Tibial artery (tissue), 4 donors: ENCODE data around the gene RP2.

Source experiments
- DNase-seq, 2 donors: peaks; one replicate each; pipeline ENCODE4 v3.0.0-alpha.2; 2019
- H3K27ac ChIP-seq, 2 donors: fragments of 200-600 bp; sonication (generic) in 1 of 2; 1 replicate in 1 of 2; 2 replicates in 1 of 2; pipeline ENCODE4 v1.5.1; 2018 to 2019; ENCODE audit warnings: mild to moderate bottlenecking in 1 of 2
- H3K27me3 ChIP-seq, 2 donors: fragments of 200-600 bp; sonication (generic) in 1 of 2; one replicate each; pipeline versions ENCODE4 v1.5.1 to v1.6.0; 2016 to 2019
- H3K36me3 ChIP-seq, 3 donors: fragments of 200-600 bp; sonication (generic) in 2 of 3; one replicate each; pipeline ENCODE4 v1.5.1; 2016 to 2019; ENCODE audit warnings: mild to moderate bottlenecking in 2 of 3
- H3K4me1 ChIP-seq, 4 donors: fragments of 200-600 bp; sonication (generic) in 2 of 4; 1 replicate in 3 of 4; 2 replicates in 1 of 4; pipeline ENCODE4 v1.5.1; 2016 to 2019
- H3K4me3 ChIP-seq, 2 donors: fragments of 200-600 bp; sonication (generic) in 1 of 2; 1 replicate in 1 of 2; 2 replicates in 1 of 2; pipeline ENCODE4 v1.5.1; 2018 to 2019; ENCODE audit warnings: mild to moderate bottlenecking in 2 of 2
- H3K9me3 ChIP-seq, 3 donors: fragments of 200-600 bp; sonication (generic) in 1 of 3; one replicate each; pipeline ENCODE4 v1.5.1; 2016 to 2019
- intact Hi-C: fragments of 100-400 bp; cut with DNase I; formaldehyde crosslinking; loops from one replicate; pipeline ENCODE4 v1.15.0; 2023; ENCODE audit warnings: low total_unique reads
- TF ChIP-seq, protein P1 (sequence below), 2 experiments: fragments of 200-600 bp in 1 of 2; fragments of 450-650 bp in 1 of 2; IDR thresholded peaks; one replicate each; pipeline ENCODE4 v1.5.1; 2017 to 2019; ENCODE audit warnings: antibody characterized with exemption in 2 of 2, mild to moderate bottlenecking in 1 of 2, moderate library complexity in 1 of 2

RP2 gene

DNA sequence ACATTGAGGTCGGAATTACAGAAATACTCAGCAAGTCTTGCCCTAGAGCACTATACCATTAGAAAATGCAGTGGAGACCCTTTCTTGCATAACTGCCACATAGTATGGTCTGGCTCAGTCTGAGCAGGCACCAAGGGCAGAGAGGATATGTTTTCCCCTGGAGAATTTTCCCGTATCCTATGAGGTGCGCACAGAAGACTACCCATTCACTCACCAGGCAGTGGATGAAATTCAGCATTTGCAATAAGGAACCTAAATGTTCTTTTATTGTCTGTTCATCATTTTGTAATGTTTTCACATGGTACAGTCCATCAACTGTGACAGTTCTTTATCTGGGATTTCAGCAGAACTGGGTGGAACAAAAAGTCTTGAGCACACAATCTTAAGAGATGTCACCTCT, 90.9 kb downstream of the RP2 start:
- no peak overlapping the region for H3K4me3 ChIP-seq
- TF ChIP-seq, protein P1, sequence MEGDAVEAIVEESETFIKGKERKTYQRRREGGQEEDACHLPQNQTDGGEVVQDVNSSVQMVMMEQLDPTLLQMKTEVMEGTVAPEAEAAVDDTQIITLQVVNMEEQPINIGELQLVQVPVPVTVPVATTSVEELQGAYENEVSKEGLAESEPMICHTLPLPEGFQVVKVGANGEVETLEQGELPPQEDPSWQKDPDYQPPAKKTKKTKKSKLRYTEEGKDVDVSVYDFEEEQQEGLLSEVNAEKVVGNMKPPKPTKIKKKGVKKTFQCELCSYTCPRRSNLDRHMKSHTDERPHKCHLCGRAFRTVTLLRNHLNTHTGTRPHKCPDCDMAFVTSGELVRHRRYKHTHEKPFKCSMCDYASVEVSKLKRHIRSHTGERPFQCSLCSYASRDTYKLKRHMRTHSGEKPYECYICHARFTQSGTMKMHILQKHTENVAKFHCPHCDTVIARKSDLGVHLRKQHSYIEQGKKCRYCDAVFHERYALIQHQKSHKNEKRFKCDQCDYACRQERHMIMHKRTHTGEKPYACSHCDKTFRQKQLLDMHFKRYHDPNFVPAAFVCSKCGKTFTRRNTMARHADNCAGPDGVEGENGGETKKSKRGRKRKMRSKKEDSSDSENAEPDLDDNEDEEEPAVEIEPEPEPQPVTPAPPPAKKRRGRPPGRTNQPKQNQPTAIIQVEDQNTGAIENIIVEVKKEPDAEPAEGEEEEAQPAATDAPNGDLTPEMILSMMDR (IDR thresholded peaks at IDR 0.05): no peak
- intact Hi-C loops: no loop called here
- no peaks in the 10 kb centered on the region for H3K36me3 ChIP-seq
- DNase-seq: no peak
- H3K9me3 ChIP-seq: no peaks in the 10 kb centered on the region
- H3K4me1 ChIP-seq: no peaks in the 10 kb centered on the region
- H3K27ac ChIP-seq: no peak overlapping the region
- no peaks in the 10 kb centered on the region for H3K27me3 ChIP-seq

DNA sequence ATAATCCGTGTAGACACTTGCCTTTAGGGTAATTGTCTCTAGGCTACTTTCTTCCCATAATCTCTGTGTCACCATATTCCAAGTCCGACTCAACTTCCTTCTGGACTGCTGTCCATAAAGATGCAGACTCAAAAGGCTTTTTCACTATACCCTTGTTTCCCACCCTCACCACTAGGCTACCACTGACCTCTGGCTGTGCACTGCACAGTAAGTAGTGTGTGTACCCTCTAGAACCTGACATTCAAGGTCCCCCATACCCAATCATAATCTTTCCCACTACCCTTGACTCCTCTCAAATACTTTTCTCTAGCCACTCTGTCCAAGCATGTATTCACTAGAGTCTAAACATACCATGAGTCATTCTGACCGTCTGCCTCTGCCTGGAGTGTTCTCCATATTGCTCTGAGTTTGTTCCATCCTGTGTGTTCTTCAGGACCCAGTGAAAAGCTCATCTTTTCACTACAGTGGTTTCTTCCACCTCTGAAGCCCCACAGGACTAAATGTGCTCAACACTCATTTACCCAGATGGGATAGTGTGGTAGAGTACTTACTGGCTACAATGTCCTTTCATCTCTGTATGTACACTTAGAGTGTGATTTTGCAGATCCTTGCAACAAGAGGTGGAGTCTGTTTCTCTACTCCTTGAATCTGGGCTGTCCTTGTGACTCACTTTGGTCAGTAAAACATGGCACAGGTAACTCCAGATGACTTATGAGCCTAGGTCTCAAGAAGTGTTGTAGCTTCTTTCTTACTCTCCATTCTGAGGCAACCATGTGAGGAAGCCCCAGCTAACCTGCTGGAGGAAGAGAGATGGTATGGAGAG, 92.8 kb downstream of the RP2 start:
- intact Hi-C loops: no loop called here
- Histone ChIP-seq H3K4me3 (no peak overlapping the region), H3K36me3 (no peaks in the 10 kb centered on the region), H3K4me1 (no peaks in the 10 kb centered on the region), H3K27me3 (no peaks in the 10 kb centered on the region), H3K9me3 (no peaks in the 10 kb centered on the region), H3K27ac (no peak overlapping the region)
- no peak for DNase-seq
- TF ChIP-seq, protein P1 (IDR thresholded peaks at IDR 0.05): no peak
